ENCODE data around the gene PARP9. TPM values are rescaled to one million over a fixed set of nuclear protein-coding genes. Genes with fewer than 3 reads are reported as not detected.
"Not testable (repeated sequence)": the region's sequence is repeated elsewhere in the genome, so short reads cannot be mapped to it uniquely, and the experiment has no call there.

PARP9 gene
- polyA plus RNA-seq, 3 donors, result 14.3 to 18.6 (median 14.5) TPM

DNA sequence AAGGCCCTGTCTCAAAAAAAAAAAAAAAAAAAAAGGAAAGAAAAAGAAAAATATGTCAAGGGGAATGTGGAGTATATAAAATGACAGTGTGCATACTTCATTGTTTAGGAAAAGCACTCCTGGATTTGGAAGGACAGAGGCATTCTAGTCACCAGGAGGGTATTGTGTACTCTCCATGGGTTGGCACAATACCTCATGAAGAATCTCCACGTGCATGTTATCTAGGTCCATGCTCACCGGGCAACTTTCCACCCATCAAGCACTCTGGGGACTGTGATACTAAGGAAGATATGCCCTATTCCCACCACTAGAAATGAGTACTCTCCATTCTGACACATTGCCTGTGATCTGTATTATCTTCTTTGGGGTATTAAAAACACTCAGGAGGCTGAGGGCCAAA lies 33.9 kb downstream of the PARP9 start:
- DNase-seq, result no peak

DNA sequence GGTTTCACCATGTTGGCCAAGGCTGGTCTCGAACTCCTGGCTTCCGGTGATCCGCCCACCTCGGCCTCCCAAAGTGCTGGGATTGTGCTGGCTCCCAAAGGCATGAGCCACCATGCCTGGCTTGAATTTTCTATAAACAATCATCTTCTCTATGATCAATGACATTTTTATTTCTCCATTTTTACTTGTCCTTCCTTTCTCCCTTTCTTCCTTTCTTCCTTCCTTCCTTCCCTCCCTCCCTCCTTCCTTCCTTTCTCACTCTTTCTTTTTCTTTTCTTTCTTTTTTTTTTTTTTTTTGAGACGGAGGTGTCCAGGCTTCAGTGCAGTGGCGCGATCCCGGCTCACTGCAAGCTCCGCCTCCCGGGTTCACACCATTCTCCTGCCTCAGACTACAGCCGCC lies 40.8 kb downstream of the PARP9 start:
- no peak for DNase-seq

DNA sequence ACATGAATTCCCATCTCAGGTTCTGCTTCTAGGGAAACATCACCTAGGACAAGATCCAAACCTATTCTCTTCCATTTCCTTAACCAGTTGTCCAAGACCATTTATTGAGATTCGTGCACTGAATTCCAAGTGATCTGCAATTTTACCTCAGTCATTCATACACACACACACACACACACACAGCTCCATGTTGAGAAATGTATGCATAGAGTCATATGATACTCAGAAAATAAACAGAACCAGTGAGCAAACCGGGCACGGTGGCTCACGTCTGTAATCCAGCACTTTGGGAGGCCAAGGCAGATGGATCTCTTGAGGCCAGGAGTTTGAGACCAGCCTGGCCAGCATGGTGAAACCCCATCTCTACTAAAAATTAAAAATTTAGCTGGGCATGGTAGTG lies 43.2 kb downstream of the PARP9 start:
- no peak for DNase-seq

DNA sequence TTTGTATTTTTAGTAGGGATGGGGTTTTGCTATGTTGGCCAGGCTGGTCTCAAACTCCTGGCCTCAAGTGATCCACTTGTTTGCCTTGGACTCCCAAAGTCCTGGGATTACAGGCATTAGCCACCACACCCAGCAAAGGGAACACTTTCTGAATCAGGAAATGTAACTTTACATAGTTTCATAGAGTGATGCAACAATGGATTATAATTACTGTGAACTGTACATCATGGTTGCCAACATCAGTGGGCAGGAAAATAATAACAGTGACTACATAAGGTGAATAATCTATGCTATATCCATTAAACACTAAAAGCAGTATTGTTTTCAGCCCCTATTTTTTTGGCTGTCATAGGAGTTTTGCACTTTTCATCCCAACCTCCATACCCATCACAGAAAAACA lies 44.4 kb downstream of the PARP9 start:
- no peak for DNase-seq

DNA sequence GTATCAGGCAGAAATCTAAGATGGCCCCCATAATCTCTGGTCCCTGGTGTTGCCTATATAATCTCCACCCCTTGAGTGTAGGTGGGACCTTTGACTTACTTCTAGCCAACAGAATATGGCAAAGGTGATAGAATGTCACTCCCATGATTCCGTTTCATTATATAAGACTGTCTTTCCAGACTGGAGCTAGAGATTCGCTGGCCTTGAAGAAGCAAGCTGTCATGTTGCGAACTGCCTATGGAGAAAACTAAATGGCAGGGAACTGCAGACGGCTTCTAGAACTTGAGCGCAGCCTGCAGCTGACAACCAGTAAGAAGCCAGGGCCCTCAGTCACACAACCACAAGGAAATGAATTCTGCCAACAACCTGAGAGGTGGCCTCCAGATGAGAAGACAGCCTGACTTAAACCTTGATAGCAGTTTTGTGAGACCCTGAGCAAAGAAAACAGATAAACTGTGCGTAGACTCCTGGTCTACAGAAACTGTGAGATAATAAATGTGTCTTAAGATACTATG lies 47.2 kb downstream of the PARP9 start:
- DNase-seq, result no peak

DNA sequence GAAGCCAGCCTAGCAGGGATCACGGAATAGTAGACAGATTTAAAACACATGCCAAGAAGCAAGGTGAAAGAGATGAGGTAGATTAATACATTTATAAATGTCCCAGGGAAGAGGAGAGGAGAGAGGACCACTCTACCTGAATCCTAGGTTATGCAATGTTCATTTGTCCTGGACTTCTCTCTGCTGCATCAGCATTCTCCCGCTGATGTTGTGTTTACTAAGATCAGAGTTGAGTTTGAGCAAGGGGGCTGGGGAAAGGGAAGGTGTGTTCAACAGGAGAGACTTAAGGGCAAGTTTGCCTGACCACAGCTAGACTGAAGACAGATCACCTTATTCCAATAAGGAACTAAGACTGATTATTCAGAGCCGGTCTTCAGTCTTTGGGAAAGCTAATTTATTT lies 48.2 kb downstream of the PARP9 start:
- no peak for DNase-seq

DNA sequence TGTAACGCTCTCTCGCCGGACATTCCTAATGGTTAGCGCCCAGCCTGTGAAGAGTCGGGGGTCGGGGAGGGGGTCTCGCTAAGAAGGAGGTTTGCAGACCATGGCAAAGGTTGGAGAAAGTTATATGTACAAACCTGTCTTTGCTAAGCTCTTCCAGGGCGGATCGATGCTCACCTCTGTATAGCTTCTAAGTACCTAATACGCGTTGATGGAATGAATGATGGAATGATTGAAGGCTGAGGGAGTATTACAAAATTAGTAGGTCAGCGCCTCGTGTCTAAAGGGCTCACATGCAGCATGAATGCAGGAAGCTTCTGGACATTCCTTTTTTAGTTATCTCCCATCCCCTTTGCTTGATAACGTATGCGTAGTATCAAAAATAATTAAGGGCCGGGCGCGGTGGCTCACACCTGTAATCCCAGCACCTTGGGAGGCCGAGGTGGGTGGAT lies 49.1 kb downstream of the PARP9 start:
- no peak for DNase-seq

DNA sequence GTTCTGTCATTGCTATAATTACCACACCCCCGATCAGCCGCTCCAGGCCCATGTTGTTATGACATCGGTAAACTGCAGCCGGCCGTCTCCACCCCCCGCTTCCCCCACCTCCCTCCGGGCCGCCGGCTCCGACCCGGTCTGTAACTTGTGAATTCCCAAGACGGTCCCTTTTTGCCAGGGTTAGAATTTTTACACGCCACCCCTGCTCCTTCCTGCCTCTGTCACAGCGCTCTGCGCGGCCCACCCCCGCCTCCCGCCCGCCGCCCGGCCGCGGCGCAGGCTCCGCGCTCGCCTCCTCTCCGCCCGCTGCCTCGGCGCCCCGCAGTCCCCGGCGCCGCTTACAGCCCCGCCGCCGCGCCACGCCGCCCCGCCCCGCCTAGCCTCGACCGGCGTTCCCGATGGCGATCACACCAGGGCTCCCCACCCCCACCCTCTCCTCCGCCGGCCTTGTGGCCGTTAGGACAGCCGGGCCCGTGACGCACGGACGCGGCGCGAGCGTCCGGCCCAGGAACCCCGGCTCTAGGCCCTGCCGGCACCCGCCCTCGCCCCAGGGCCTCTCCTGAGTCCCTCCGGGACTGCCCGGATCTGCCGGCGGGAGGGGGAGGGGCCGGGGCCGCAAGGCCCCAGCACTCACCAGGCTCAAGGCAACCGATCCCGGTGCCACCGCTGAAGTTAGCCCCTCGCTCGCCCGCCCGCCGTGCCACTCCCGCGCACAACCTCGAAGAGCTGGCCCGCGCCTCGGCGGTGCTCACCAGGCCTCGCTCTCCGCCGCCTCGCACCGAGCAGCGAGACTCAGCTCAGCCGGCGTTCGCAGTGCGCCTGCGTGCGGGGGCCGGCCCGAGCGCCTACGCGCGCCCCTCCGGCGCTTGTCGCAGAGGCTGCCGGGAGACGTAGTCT lies 49.7 kb downstream of the PARP9 start, which contains the start of gene KPNA1:
Gene KPNA1, minus strand, starts transcription at position 817 of the 897 bp plus-strand sequence. CDS start 18,374 bp downstream, outside the sequence.
- peak; percentile 91 for DNase-seq

DNA sequence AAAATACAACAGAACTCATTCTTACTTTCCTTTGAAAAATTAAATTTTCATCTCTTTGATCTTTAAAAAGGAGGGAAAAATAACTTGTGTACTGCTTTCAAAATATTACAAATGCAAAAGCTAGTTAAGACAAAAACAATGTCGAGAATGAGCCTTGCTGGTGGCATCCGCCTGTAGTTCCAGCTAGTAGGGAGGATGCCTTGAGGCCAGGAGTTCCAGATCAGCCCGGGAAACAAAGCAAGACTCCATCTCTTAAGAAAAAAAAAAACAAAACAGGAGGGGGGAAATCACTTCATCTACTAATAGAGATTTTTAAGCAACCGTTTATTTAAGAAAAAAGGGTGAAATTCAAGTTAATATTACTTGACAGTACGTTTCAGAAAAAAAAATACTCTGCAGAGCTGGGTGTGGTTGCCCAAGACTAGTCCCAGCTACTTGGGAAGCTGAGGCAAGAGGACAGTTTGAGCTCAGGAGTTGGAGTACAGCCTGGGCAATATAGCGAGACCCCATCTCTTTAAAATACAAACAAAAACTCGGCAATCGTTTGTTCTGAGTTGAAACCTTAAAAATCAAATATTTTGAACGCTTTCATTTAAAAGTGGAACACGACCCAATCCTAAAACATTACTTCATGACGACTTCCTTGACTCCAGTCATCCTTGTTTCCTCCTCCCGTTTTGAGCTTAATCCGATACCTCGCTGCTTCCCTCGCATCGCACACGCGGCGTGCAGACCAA lies 50.5 kb downstream of the PARP9 start:
- no peak for DNase-seq

DNA sequence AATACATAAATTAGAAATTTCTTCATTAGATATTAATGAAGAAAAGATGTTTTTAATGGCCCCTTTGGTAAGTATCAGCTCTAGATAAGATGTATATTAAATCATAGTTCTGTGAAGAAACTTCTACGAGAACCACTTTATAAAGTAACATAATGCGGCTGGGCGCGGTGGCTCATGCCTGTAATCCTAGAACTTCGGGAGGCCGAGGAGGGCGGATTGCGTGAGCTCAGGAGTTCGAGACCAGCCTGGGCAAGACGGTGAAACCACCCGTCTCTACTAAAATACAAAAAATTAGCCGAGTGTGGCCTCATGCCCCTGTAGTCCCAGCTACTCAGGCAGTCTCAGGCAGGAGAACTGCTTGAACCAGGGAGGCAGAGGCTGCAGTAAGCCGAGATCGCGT lies 51.8 kb downstream of the PARP9 start:
- DNase-seq, result no peak

DNA sequence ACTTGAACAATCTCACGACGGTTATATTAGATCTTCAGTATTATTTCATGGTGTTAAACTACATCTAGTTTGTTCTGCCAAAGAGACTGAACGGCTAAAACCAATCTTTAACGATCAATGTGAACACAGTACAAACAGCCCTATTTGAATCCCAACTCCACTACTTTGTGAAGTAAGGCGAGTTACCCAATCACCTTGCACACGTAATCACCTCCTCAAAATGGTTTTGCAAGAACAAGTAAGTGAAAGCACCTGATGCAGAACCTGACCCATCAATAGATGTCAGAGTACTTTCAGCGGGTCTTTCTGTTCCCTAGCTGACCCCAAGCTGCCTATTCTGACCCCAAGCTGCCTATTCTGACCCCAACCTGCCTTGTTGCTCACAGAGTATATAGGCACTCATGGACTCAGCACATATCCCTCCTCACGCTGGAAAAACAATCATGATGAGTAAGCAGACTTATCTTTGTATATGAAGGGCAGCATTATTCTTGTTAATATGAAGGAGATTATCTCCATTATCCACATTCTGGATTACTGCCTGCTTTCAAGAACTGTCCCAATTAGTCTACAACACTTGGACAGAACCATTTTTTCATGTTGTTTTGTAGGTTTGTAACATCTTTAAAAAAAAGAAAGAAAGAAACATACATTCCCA lies 53.1 kb downstream of the PARP9 start:
- no peak for DNase-seq

DNA sequence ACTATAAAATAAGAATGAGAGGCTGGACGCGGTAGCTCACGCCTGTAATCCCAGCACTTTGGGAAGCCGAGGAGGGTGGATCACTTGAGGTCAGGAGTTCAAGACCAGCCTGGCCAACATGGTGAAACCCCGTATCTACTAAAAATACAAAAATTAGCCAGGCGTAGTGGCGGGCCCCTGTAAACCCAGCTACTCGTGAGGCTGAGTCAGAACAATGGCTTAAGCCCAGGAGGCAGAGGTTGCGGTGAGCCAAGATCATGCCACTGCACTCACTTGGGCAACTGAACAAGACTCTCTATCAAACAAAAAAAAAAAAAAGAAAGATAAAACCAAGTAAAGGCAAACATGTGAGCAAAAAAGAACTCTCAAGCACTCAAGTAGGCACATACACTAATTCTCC lies 55.2 kb downstream of the PARP9 start:
- DNase-seq, result not testable (repeated sequence)

DNA sequence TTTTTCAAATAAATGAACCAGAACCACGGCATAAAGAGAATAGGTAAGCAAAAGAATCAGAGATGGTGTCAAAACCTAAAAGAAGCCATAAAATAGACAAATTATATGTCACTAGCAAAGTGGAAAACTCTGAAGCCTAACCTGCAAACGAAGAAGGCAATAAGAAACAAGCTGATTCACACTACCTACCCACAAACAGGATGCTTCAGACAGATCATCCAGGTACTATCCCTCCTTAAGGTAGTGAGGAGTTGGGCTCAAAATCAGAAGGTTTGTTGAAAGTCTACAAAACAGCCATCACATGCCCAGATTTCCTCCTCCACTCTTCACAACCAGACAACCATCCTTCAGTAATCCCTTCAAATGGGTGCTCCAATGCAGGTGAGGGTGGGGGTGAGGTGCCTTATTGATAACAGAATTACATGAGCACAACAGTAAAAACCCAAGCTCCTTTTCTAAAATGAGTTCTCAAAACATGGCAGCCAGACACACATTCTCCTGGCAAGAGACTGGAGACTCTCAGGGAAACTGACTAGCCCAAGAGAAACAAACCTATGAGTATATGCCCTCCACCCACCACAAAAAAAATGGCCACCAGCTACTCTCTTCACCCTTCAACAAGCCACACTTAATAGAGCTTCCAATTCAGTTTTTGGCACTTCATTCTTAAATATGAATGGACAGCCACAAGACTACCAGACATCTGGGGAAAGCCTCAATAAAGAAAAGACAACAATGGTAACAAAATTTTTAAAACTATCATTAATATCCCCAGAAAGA lies 55.8 kb downstream of the PARP9 start:
- DNase-seq, result no peak

DNA sequence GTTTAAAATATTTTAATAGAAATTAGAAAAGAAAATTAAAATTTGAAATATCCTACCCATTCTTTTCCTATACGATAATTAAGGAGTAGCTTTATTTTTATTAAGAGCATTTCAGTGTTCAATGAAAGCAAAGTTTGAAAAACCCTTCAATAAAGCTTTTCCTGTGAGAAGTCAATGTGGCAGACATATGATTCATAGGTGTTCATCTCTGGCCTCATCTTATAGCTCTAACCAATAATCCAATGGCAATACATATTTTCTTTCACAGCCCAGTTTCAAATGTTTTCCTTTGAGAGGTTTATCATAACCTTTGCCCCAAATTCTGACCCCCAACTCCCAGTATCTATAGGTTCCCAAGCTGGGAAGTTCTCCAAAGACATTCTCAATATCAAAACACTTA lies 57.6 kb downstream of the PARP9 start:
- no peak for DNase-seq

DNA sequence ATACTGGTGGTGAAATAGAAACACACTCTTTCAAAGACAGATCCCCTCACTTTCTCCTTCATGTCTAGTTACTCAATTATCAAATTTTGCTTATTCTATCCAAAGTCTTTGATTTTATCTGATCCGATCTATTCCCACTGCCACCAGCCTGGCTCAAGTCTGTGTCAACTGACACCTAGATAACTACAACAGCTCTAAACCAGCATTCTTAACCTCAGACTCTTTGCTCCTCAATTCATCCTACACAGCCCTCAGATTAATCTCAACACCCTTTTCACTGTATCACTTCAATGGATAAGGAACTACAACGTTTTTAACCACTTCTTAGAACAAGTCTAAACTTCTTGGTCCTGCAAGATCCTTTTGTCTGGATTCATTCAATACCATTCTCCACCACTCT lies 58.4 kb downstream of the PARP9 start:
- DNase-seq, result no peak

DNA sequence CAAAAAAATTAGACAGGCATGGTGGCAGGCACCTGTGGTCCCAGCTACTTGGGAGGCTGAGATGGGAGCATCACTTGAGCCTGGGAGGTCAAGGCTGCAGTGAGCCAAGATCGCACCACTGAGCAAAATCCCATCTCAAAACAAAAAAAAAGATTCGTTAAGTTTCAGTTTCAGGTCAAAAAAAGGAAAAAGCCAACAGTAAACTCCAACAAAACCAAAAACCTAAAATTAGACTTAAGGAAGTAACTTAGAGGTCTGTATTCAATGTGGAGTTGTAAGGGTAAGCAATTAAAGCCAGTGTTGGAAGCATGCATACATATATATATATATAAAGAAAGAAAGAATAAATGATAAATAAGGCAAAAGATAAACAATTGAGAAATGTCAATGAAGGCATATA lies 61.2 kb downstream of the PARP9 start:
- no peak for DNase-seq

DNA sequence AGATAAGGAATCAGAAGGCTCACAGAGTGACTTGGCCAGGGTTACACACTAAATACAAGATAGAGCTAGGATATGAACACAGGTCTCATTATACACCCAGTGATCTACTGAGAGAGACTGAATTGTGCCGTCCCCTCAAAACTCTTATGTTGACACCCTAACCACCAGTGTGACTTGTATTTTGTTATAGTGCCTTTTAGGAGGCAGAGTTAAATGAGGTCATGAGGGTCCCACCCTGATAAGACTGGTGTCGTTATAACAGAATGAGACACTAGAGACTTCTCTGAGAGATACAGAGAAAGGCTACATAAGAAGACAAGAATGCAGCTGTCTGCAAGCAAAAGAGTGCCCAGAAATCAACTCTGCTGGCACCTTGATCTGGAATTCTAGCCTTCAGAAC lies 62.0 kb downstream of the PARP9 start:
- no peak for DNase-seq

DNA sequence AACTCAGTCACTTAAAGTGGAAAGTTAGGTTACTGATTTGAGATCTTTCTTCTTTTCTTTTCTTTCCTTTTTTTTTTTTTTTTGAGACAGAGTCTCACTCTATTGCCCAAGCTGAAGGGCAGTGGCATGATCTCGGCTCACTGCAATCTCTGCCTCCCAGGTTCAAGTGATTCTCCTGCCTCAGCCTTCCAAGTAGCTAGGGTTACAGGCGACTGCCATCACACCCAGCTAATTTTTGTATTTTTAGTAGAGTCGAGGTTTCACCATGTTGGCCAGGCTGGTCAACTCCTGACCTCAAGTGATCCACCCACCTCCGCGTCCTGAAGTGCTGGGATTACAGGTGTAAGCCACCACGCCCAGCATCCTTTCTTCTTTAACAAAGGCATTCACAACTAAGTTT lies 63.1 kb downstream of the PARP9 start:
- DNase-seq, result not testable (repeated sequence)

DNA sequence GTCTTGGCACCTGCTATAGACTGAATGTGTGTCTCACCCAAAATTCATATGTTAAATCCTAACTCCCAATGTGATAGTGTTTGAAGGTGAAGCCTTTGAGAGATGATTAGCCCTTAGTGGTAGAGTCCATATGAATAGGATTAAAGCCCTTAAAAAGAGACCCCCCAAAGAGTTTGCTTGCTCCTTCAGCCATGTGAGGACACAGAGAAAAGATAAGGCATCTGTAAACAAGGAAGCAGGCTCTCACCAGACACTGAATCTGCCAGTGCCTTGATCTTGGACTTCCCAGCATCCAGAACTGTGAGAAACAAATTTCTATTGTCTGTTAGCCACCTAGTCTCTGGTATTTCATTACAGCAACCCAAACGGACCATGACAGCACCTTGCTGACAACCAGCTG lies 65.9 kb downstream of the PARP9 start:
- DNase-seq, result no peak

DNA sequence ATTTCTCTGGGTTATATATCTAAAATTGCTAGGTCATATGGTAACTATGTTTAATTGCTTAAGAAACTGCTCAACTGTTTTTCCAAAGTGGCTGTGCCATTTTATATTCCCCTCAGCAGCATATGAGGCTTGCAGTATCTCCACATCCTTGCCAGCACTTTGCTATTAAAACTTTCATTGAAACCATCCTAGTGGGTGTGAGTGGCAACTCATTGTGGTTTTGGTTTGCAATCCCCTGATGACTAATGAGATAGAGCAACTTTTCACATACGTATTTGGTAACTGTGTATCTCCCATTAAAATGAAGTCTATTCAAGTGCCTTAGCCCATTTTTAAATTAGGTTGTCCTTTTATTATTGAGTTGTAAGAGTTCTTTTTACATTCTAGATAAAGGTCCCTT lies 66.7 kb downstream of the PARP9 start:
- DNase-seq, result no peak

DNA sequence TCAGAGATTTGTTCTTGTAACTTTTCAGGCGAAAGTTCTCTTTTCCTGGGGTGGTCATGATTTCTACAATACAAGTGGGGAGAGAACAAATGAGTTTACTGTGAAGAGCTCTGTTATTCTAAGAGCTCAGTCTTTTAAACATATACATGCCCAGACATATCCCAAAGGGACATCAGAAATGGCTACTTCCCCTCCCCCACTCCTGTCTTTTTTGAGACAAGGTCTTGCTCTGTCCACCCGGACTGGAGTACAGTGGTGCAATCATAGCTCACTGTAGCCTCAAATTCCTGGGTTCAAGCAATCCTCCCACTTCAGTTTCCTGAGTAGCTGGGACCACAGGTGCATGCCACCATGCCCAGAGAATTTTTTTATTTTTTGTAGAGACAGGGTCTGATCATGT lies 67.6 kb downstream of the PARP9 start:
- no peak for DNase-seq

DNA sequence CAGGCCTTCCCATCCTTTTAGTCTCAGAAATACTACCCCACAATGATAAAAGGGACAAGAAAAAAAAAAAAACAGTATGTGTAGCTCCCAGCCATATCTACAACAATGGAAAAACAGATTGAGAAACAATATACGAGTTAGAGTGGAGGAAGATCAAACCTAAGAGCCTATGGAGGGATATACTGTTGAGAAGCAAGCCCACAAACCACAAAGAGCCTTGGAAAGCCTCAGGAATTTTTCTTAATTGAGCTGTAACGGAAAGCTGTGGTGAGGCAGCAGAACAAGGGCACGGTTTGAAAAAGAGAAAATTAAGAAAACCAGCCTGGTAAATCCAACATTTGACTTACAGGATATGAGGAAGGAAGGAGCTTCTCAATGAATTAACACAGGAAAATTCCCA lies 70.8 kb downstream of the PARP9 start:
- no peak for DNase-seq

Data from renal pelvis (tissue), 4 donors.